HG02798 (cell line): Measurements from ENCODE around the gene ELP1.
A peak's percentile ranks its signal among the peaks of the same experiment; 100 is the strongest.
"Not testable (repeated sequence)": the region's sequence is repeated elsewhere in the genome, so short reads cannot be mapped to it uniquely, and the experiment has no call there.

Source experiments
- ATAC-seq: cut with Tn5 transposase; IDR thresholded peaks from one replicate; pipeline ENCODE4 v1.9.1; 2021; ENCODE audit warnings: mild to moderate bottlenecking; ENCODE audit not compliant: unreplicated experiment, poor library complexity

Gene ELP1

GRCh38 chr9:108886594-108887271, 47.2 kb downstream of the ELP1 start:
- not testable (repeated sequence) for ATAC-seq

GRCh38 chr9:108885643-108886348, 48.1 kb downstream of the ELP1 start:
- ATAC-seq = peak; percentile 99

- no peak for ATAC-seq
Measured at GRCh38 chr9:108884701-108885100, 49.2 kb downstream of the ELP1 start.

- no peak for ATAC-seq
Measured at GRCh38 chr9:108883085-108883484, 50.8 kb downstream of the ELP1 start.

- ATAC-seq = no peak
Measured at GRCh38 chr9:108882052-108882888, 51.7 kb downstream of the ELP1 start.

GRCh38 chr9:108880738-108881316, 53.1 kb downstream of the ELP1 start:
- ATAC-seq = no peak

GRCh38 chr9:108877524-108877923, 56.4 kb downstream of the ELP1 start:
- ATAC-seq = no peak

GRCh38 chr9:108876425-108876824, 57.5 kb downstream of the ELP1 start:
- ATAC-seq = no peak

GRCh38 chr9:108874058-108874788, 59.7 kb downstream of the ELP1 start:
- no peak for ATAC-seq

- no peak for ATAC-seq
Measured at GRCh38 chr9:108869092-108869725, 64.7 kb downstream of the ELP1 start.

- ATAC-seq = no peak
Measured at GRCh38 chr9:108867829-108868228, 66.1 kb downstream of the ELP1 start.

- ATAC-seq = no peak
Measured at GRCh38 chr9:108867116-108867515, 66.8 kb downstream of the ELP1 start.

GRCh38 chr9:108866001-108866420, 67.9 kb downstream of the ELP1 start:
- ATAC-seq = no peak

- ATAC-seq = no peak
Measured at GRCh38 chr9:108865037-108865436, 68.9 kb downstream of the ELP1 start.

- ATAC-seq = no peak
Measured at GRCh38 chr9:108864446-108864845, 69.5 kb downstream of the ELP1 start.

GRCh38 chr9:108863891-108864290, 70.0 kb downstream of the ELP1 start:
- ATAC-seq = no peak

GRCh38 chr9:108861997-108862396, 71.9 kb downstream of the ELP1 start, which contains the start of gene ACTL7A:
ACTL7A (plus strand) TSS chr9:108862266; CDS start chr9:108862323, 57 bp downstream.
- ATAC-seq = no peak

GRCh38 chr9:108861464-108861863, 72.5 kb downstream of the ELP1 start:
- no peak for ATAC-seq

- no peak for ATAC-seq
Measured at GRCh38 chr9:108860764-108861163, 73.2 kb downstream of the ELP1 start.
